Astrocyte of the cerebellum (primary cell): ENCODE data around the gene SEZ6L.

Source experiments
- DNase-seq: peaks from one replicate; pipeline ENCODE4 v3.0.0-alpha.2; 2011; ENCODE audit warnings: low read depth
- H3K4me3 ChIP-seq: 2 replicates; pipeline ENCODE4 v1.5.1; 2011; ENCODE audit warnings: mild to moderate bottlenecking, low read depth, low read length, moderate library complexity
- CTCF ChIP-seq: IDR thresholded peaks from 2 replicates; pipeline ENCODE4 v1.5.1; 2012; ENCODE audit warnings: low read length, low read depth, moderate library complexity, mild to moderate bottlenecking; ENCODE audit errors: missing control alignments
- in situ Hi-C: cut with HindIII; loops from 2 replicates; pipeline ENCODE4 v1.10.0; 2017; ENCODE audit warnings: low sequenced_read_pairs

Gene SEZ6L

GRCh38 chr22:26241361-26241760 is 72.1 kb downstream of the SEZ6L start:
- in situ Hi-C loops = no loop called here
- DNase-seq = no peak
- no peak overlapping the region for H3K4me3 ChIP-seq
- no peak for TF ChIP-seq CTCF

- H3K4me3 ChIP-seq = no peak overlapping the region
- no peak for TF ChIP-seq CTCF
- in situ Hi-C loops = no loop called here
- no peak for DNase-seq
Observed at GRCh38 chr22:26245001-26245400, 75.7 kb downstream of the SEZ6L start.

GRCh38 chr22:26246552-26246951 is 77.3 kb downstream of the SEZ6L start:
- in situ Hi-C loops = no loop called here
- no peak overlapping the region for H3K4me3 ChIP-seq
- no peak for TF ChIP-seq CTCF
- DNase-seq = no peak

GRCh38 chr22:26251869-26252268 is 82.6 kb downstream of the SEZ6L start:
- DNase-seq = no peak
- in situ Hi-C loops = no loop called here
- H3K4me3 ChIP-seq = no peak overlapping the region
- TF ChIP-seq CTCF = no peak

GRCh38 chr22:26259510-26259909 is 90.2 kb downstream of the SEZ6L start:
- TF ChIP-seq CTCF = no peak
- H3K4me3 ChIP-seq = no peak overlapping the region
- in situ Hi-C loops = no loop called here
- DNase-seq = no peak

GRCh38 chr22:26264162-26264561 is 94.9 kb downstream of the SEZ6L start:
- DNase-seq = no peak
- no peak overlapping the region for H3K4me3 ChIP-seq
- no peak for TF ChIP-seq CTCF
- in situ Hi-C loops = no loop called here

- in situ Hi-C loops = no loop called here
- DNase-seq = no peak
- TF ChIP-seq CTCF = no peak
- H3K4me3 ChIP-seq = no peak overlapping the region
Observed at GRCh38 chr22:26265281-26265680, 96.0 kb downstream of the SEZ6L start.
